NCI-H774 (cell line): Measurements from ENCODE around the gene IRF2BP2.
A peak's percentile ranks its signal among the peaks of the same experiment; 100 is the strongest.
"Not testable (repeated sequence)": the region's sequence is repeated elsewhere in the genome, so short reads cannot be mapped to it uniquely, and the experiment has no call there.

Source experiments
- DNase-seq: peaks from one replicate; lab custom pipeline; 2025; lab: John Stamatoyannopoulos, UW

Gene IRF2BP2

DNA sequence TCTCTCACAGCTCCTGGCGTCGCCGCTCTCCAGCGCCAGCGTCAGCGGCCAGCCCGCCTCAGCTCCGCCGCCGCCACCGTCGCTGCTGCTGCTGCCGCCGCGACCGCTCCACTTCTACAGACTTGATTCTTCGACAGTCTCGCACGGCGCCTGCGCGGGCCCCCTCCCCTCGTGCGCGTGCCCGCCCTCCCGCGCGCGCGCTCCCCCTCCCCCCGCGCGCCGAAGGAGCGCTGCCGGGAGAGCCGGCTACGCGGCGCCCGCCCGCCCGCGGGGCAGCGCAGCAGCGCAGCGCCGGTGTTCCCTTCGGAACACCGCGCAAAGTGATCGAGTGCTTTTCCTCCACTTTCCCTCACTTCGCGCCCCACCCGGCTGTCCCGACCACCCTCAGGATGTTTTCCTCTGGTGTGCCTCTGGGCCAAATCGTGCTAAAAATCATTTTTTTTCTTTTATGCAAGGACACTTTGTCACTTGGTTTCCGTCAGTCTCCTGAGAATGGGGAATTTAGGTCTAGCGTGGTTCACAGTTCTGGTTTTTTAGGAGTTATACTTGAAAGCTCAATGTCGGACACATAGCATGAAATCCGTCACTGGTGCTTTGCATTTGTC, at the start of gene IRF2BP2:
Gene IRF2BP2, minus strand, starts transcription at position 118 of the 605 bp plus-strand sequence. CDS start 684 bp downstream, outside the sequence.
- peak; percentile 92 for DNase-seq

GRCh38 chr1:234659538-234659937, 49.6 kb upstream of the IRF2BP2 start:
- DNase-seq: no peak

GRCh38 chr1:234658138-234658537, 48.2 kb upstream of the IRF2BP2 start:
- DNase-seq: no peak

DNA sequence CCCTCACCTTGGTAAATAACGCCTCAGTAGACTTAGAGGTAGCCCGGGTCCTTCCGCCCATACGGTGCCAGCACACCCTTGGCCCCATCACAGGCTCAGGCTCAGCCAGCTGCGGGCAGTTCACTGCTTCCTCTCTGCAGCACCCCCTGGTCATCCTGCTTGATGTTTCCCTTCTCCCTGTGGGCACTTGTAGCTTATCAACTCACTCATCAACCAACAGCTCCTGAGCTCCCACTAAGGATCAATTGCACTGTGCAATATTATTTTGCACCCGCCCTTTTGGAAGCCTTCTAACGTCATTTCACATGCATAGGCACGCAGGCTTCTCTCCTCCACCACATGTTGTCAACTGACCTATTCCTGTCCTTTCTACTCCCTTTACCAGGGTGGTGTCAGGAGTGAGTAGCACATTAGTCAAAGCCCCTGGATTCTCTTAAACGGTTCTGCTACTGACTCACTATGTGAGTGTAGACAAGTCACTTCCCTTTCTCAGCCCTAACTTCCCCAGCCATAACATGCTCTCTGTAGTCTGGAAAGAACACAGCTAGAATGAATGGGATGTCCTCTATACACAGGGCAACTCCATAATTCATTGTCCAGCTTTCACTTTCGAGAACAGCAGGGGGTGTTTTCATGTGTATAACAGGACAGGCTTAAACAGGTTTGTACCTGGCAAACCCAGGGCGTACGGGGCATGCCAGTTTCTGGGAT, 47.1 kb upstream of the IRF2BP2 start:
- no peak for DNase-seq

DNA sequence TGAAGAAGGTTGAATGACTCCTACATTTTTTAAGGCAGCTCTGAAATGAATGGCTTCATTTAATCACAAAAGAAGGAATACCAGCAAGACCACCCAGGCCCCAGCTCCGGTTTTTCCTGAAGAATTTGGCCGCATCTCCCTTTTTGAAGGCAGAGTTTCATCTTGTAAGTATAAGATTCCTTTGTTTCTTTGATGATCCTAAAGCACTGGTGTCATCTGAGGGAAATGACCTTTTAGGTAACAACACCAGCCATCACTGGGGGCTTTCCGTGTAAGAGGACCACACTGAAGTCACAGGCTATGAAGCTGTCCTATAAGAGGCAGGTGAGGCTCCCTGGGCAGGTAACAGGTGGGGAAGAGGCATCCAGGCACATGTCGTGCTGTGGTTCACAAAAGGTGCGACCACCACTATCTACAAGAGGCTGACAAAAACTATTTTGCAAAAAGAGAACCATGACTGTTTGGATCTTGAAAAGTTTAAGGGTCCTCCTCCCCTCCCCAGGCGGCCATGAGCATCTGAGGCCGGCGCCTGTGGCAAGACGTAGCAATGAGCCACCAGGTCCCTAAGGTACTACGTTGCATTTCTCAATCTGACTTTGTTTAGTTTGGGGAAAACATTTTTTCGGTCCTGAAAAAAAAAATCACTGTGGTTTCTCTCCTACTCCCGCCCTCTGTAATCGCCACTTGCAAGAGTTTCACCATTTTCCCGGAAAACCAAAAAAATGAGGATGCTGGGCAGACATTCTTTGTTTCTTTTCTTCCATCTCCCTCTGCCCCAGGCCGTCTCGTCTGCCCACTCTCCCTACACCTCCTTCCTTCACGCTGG, 46.3 kb upstream of the IRF2BP2 start:
- DNase-seq: no peak

- DNase-seq: no peak
Observed at GRCh38 chr1:234655328-234656069, 45.5 kb upstream of the IRF2BP2 start.

DNA sequence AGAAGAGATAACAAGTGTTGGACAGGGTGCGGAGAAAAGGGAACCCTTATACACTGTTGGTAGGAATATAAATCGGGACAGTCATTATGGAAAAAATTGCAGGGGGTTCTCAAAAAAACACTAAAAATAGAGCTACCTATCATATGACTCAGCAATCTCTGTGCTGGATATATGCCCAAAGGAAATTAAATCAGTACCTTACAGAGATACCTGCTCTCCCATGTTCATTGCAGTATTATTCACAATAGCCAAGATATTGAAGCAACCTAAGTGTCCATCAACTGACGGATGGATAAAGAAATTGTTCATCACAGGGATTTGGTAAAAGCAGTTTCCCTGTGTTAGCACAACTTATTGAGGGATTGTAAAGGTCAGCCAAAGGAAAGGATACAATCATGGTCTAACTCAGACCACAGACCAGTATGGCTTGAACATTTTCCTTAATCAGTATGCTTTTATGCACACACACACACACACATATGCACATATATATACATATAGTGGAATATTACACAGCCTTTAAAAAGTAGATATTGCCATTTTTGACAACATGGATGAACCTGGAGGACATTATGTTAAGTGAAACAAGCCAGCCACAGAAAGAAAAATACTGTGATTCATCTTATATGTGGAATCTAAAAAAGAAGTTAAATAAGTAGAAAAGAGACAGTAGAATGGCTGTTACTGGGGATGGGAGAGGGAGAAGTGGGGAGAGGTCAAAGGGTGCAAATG, 44.2 kb upstream of the IRF2BP2 start:
- DNase-seq: no peak

DNA sequence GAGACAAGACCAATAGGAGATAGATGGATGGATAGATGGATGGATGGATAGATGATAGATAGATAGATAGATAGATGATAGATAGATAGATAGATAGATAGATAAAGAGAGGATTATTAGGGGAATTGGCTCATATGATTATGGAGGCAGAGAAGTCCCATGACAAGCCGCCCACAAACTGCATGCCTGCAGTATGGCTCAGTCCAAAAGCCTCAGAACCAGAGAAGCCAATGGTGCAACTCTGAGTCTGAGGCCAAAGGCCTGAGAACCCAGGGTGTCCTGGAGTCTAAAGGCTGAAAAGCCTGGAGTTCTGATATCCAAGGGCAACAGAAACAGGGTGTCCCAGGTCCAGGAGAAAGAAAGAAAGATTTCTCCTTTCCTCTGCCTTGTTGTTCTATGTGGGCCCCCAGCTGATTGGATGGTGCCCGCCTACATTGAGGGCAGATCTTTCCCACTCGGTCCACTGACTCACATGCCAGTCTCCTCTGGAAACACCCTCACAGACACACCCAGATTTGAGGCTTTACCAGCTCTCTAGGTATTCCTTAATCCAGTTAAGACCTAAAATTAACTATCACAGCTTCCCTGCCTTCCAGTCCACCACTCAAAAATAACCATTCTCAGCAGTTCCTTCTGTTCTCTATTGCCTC, 39.6 kb upstream of the IRF2BP2 start:
- DNase-seq: no peak

GRCh38 chr1:234647758-234648157, 37.8 kb upstream of the IRF2BP2 start:
- no peak for DNase-seq

DNA sequence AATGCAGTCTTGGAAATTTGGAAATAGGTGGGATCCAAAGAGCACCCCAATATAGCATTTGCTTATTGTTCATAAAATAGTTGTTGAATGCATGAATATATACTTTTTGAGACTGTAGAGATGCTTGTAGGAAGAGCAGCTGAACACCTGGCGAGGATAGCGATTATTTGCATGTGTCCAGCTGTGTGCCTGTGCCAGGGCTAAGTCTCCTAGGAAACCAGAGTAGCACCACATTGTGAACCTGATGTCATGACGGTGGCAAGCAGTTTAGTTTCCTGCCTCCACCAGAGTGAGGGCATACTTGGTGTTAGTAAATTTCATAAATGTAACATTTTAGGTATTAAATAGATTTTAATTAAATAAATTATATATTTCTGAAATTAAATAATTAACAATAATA, 37.3 kb upstream of the IRF2BP2 start:
- peak; percentile 87 for DNase-seq

- no peak for DNase-seq
Observed at GRCh38 chr1:234645964-234646363, 36.0 kb upstream of the IRF2BP2 start.

- DNase-seq: no peak
Observed at GRCh38 chr1:234645474-234645953, 35.5 kb upstream of the IRF2BP2 start.

DNA sequence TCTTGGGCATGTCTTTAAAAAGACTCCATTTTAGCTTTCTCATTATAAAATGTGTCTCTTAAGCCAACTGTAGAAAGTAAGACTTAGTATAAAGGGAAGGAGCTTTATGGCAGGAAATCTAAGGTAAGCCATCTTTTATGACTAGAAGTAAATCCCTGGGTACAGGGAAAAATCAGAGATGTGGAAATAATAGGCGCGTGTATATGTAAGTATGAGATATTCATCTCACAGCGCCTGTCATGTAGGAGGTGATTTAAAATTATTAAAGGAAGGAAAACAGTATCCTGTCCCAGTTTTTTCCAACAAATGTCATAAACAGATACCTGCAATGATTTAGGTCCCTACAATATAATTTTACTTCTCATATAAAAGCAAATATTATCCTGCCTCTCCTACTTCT, 35.0 kb upstream of the IRF2BP2 start:
- no peak for DNase-seq

DNA sequence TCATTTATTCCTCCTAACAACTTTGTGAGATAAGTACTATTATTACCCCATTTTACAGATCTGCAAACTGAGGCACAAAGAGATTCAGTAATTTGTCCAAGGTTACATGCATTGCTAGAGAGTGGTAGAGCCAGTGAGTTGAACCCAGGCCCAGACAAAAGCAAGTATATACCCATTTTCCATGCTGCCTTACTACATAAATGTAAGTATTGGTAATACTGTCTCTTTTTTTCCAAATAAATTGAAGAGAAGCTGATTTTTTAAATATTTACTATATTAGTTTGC, 33.8 kb upstream of the IRF2BP2 start:
- DNase-seq: no peak

DNA sequence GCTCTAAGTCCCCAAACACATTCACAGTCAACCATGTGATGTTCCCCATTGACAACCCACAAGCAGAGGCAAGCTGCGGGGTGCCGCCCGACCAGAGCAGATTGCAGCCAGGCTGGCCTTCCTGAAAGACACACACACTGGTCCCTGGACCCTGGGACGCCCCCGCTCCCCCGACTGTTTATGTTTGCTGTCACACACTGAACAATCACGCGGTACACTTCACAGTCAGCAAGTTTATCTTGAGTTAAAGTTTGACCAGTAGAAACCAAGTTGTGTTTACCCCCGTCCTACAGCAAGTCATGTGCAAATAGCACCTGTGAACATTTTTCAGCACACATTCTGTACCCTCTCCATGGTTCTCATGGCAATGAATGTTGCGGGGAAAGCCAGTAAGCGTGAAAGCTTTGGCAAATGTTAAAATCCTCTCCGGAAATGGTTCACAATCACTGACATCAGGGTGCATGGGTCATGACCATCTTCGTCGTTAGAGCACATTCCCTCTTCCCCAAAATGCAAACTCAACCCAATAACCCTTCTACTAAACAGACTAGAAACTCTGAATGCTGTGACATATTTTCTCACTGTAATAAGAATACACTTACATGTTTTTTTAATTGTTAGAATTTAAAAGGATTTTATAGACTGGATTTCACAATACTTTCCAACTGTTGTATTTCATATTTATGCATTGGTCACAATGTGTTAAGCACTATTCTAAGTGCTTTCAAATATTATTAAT, 33.3 kb upstream of the IRF2BP2 start:
- no peak for DNase-seq

DNA sequence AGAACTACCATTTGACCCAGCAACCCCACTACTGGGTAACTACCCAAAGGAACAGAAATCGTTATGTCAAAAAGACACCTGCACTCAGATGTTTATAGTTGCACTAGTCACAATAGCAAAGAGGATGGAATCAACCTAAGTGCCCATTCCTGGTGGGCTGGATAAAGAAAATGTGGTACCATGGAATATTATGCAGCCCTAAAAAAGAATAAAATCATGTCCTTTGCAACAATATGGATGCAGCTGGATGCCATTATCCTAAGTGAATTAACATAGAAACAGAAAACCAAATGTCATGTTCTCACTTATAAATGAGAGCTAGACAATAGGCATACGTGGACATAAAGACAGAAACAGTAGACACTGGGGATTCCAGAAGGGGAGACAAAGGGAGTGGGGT, 32.5 kb upstream of the IRF2BP2 start:
- DNase-seq: no peak

GRCh38 chr1:234639961-234640360, 30.0 kb upstream of the IRF2BP2 start:
- DNase-seq: no peak

DNA sequence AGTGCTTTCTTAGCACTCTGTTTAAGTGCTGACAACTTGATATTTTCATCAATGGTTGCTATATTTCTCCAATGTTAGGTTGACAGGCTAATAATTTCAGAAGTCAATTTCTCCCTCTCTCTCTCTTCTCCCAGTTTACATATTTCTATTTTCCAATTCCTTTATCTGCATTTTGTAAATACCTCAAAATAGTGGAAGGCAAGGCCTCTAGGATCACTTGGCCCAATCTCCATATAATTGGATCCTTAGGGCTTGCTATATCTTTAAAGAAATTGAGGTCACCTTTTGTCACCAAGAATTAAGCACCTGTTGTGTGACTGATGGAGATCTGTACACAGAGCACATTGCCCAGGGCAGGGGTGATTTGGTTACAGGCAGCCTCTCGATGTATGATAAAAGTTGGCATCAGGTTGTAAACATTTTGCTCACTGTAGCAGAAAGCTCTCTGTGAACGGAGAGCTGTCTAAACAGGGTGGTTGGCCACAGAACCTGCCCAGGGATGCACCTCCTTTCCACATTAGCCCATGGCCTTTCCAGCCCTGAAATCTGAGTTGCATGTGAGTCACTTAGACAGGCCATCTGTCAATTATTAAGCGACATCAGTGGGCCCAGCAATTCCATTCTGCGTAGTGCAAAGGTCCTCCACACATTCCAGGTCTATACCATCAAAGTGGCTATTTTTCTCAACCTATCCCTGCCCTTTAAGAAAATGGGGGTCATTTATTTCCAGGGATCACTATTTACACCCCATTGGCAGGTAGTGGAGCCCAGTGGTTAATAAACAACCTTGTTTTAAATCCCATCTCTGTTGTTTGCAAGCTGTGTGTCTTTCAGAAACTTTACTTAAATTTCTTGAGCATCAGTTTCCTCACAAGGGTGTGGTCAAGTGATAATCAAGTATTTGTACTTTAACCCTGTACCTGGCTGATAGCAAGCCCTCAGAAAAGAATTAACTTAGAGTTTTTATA, 29.1 kb upstream of the IRF2BP2 start:
- no peak for DNase-seq

DNA sequence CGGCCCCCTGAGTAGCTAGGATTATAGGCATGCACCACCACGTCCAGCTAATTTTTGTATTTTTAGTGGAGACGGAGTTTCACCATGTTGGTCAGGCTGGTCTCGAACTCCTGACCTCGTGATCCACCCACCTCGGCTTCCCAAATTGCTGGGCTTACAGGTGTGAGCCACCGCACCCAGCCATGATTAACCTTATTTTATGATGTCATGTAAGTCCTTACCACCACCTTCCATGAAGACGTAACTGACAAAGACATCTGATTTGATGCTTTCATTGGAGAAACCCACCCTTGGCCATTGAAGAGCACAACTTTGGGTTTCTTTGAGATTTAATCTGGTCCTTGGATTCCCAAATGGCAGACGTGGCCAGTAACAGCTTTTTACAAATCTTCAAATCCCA, 24.9 kb upstream of the IRF2BP2 start:
- DNase-seq: not testable (repeated sequence)
